Stimulated activated CD8-positive, alpha-beta memory T cell treated with anti-CD3 and anti-CD28 coated beads, Interleukin-12 subunit alpha, Interleukin-12 subunit beta, amount 100 ng/mL, for 4 hours (primary cell): ENCODE measurements around the gene ADAMTS15.

Experiments
- DNase-seq: peaks from one replicate; pipeline ENCODE4 v3.0.0-alpha.2; 2020; ENCODE audit warnings: low read depth

ADAMTS15 gene

GRCh38 chr11:130448416-130449309 is at the start of gene ADAMTS15:
TSS of gene ADAMTS15 (plus strand) at chr11:130448645. CDS start at chr11:130448974, 329 bp downstream.
- DNase-seq: no peak

GRCh38 chr11:130399196-130399595 is 49.2 kb upstream of the ADAMTS15 start:
- DNase-seq: no peak

- DNase-seq: no peak
These were observed 47.5 kb upstream of the ADAMTS15 start for GRCh38 chr11:130400781-130401483.

- no peak for DNase-seq
These were observed 45.9 kb upstream of the ADAMTS15 start for GRCh38 chr11:130402570-130402969.

GRCh38 chr11:130403271-130403804 is 45.1 kb upstream of the ADAMTS15 start:
- no peak for DNase-seq

GRCh38 chr11:130403967-130404366 is 44.5 kb upstream of the ADAMTS15 start:
- no peak for DNase-seq

GRCh38 chr11:130404727-130405126 is 43.7 kb upstream of the ADAMTS15 start:
- DNase-seq: no peak

- DNase-seq: no peak
These were observed 43.0 kb upstream of the ADAMTS15 start for GRCh38 chr11:130405428-130405827.

- DNase-seq: no peak
These were observed 40.5 kb upstream of the ADAMTS15 start for GRCh38 chr11:130407978-130408377.

- DNase-seq: no peak
These were observed 40.0 kb upstream of the ADAMTS15 start for GRCh38 chr11:130408401-130408890.

GRCh38 chr11:130408901-130409300 is 39.5 kb upstream of the ADAMTS15 start:
- no peak for DNase-seq

GRCh38 chr11:130409594-130410388 is 38.7 kb upstream of the ADAMTS15 start:
- no peak for DNase-seq

GRCh38 chr11:130411223-130411622 is 37.2 kb upstream of the ADAMTS15 start:
- DNase-seq: no peak

GRCh38 chr11:130413405-130414106 is 34.9 kb upstream of the ADAMTS15 start:
- no peak for DNase-seq

GRCh38 chr11:130414107-130415080 is 34.1 kb upstream of the ADAMTS15 start:
- DNase-seq: no peak

GRCh38 chr11:130415731-130416529 is 32.5 kb upstream of the ADAMTS15 start:
- no peak for DNase-seq

GRCh38 chr11:130416530-130416882 is 31.9 kb upstream of the ADAMTS15 start:
- DNase-seq: no peak

GRCh38 chr11:130416906-130417305 is 31.5 kb upstream of the ADAMTS15 start:
- DNase-seq: no peak

- DNase-seq: no peak
These were observed 30.2 kb upstream of the ADAMTS15 start for GRCh38 chr11:130418210-130418609.
